Measurements from ENCODE around the gene CCL28.

The CCL28 gene

DNA sequence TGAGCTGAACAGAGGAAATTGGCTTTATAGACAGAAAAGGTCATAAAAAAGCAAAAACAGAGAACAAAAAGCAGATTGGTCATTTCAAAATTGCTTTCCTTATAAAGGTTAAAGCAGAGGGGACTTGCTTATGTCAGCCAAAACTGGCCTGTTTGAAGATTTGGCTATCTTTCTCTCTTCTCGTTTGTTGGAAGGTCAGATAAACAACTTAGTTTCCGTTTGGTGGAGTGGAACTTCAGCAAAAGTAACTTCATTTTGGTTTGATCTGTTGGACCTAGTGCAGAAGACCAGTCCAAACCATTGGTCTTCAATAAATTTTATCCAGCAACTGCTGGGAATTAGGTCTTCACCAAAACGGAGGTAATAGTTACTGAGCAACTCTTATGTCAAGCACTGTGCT, 53.9 kb downstream of the CCL28 start:
- no peak for DNase-seq (ENCODE audit: low read depth)
- TF ChIP-seq, protein P1, sequence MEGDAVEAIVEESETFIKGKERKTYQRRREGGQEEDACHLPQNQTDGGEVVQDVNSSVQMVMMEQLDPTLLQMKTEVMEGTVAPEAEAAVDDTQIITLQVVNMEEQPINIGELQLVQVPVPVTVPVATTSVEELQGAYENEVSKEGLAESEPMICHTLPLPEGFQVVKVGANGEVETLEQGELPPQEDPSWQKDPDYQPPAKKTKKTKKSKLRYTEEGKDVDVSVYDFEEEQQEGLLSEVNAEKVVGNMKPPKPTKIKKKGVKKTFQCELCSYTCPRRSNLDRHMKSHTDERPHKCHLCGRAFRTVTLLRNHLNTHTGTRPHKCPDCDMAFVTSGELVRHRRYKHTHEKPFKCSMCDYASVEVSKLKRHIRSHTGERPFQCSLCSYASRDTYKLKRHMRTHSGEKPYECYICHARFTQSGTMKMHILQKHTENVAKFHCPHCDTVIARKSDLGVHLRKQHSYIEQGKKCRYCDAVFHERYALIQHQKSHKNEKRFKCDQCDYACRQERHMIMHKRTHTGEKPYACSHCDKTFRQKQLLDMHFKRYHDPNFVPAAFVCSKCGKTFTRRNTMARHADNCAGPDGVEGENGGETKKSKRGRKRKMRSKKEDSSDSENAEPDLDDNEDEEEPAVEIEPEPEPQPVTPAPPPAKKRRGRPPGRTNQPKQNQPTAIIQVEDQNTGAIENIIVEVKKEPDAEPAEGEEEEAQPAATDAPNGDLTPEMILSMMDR (IDR thresholded peaks at IDR 0.05; ENCODE audit: insufficient read depth, low read depth, low read length, missing control alignments) = no peak
- no peak overlapping the region for H3K4me3 ChIP-seq (ENCODE audit: low read length)

GRCh38 chr5:43357878-43358281, 54.3 kb downstream of the CCL28 start:
- H3K4me3 ChIP-seq (ENCODE audit: low read length) = no peak overlapping the region
- TF ChIP-seq, protein P1 (IDR thresholded peaks at IDR 0.05; ENCODE audit: insufficient read depth, low read depth, low read length, missing control alignments) = no peak
- DNase-seq (ENCODE audit: low read depth) = no peak

DNA sequence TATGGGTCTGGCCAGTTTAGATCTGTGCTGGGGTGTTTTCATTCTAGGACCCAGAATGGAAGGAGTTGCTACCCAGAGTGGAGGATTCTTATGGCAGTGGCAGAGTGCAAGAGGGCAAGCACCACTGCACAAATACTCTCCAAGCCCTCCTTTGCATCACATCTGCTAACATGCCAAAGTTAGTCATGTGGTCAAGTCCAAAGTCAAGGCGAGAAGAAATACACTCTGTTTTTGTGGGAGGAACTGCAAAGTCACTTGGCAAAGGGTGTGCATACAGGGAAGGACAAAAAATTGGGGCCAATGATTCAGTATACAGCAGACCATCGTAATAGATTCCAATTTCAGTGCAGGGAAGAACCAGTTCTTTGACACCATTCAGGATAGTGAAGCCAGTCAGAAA, 55.1 kb downstream of the CCL28 start:
- no peak for DNase-seq (ENCODE audit: low read depth)
- no peak overlapping the region for H3K4me3 ChIP-seq (ENCODE audit: low read length)
- TF ChIP-seq, protein P1 (IDR thresholded peaks at IDR 0.05; ENCODE audit: insufficient read depth, low read depth, low read length, missing control alignments) = no peak

DNA sequence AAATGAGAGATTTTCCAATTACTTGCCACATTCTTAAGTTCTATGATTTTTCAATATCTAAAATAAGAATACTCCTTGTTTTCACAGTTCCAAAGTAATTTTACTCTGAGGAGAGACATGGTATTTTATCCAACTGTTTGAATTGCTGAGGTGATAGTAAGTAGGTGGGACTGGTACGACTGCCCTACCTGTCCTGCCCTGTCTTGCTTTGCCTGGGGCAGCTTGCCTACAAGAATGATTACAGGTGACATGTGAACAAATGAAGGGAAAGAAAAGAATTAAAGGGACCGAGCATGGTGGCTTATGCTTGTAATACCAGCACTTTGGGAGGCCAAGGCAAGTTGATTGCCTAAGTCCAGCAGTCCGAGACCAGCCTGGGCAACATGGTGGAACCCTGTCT, 57.4 kb downstream of the CCL28 start:
- TF ChIP-seq, protein P1 (IDR thresholded peaks at IDR 0.05; ENCODE audit: insufficient read depth, low read depth, low read length, missing control alignments) = no peak
- peak; percentile 72 for DNase-seq (ENCODE audit: low read depth)
- H3K4me3 ChIP-seq (ENCODE audit: low read length) = no peak overlapping the region

DNA sequence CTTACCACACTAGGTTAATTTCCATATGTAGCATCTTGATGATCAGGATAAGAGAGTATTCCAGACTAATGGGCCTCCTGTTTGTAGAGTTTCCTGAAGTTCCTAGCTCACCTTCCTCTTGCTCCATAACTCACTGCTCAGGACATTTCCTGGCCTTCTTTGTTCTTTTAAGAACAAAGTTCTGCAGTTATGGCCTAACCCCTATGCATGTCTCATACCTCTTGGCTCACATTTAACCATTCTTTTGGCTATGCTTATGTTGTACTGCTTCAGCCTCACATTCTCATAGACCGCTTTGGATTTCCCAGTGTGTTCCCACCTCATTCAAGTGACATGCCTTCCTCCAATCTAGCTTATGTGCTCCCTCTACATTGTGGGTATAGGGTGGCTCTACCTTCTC, 58.5 kb downstream of the CCL28 start:
- TF ChIP-seq, protein P1 (IDR thresholded peaks at IDR 0.05; ENCODE audit: insufficient read depth, low read depth, low read length, missing control alignments) = no peak
- no peak overlapping the region for H3K4me3 ChIP-seq (ENCODE audit: low read length)
- DNase-seq (ENCODE audit: low read depth) = peak; percentile 43

DNA sequence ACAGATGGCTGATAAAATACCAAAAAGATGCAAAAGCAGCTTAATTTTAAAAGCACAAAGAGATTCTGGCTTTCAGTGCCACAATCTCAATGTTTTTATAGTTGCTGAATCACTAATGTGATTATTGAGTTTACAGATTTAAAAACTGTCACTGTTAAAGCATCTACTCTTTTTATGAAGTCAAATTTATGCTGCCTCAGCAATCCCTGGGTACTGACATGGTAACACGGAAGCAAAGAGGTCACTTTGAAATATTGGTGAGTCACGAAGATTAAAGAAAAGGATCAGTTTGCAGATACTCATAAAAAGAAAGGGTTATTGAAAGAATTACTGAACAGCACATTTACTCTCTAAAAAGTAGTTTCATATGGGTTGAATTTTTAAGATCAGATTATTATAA, 59.3 kb downstream of the CCL28 start:
- TF ChIP-seq, protein P1 (IDR thresholded peaks at IDR 0.05; ENCODE audit: insufficient read depth, low read depth, low read length, missing control alignments) = no peak

GRCh38 chr5:43352131-43352530, 60.1 kb downstream of the CCL28 start:
- no peak overlapping the region for H3K4me3 ChIP-seq (ENCODE audit: low read length)
- DNase-seq (ENCODE audit: low read depth) = no peak
- TF ChIP-seq, protein P1 (IDR thresholded peaks at IDR 0.05; ENCODE audit: insufficient read depth, low read depth, low read length, missing control alignments) = no peak

More for the DNA sequence above, 59.3 kb downstream of the CCL28 start:
- DNase-seq (ENCODE audit: low read depth) = no peak
- no peak overlapping the region for H3K4me3 ChIP-seq (ENCODE audit: low read length)

Data from epithelial cell of esophagus (primary cell).